SK-N-SH (cell line): ENCODE measurements around the gene ABCA1. TPM values are rescaled to one million over a fixed set of nuclear protein-coding genes. Genes with fewer than 3 reads are reported as not detected.

Experiments
- CTCF ChIA-PET: fragments of 300-600, 350-600 bp; formaldehyde crosslinking; extraction: SDS; loops from one replicate; lab custom pipeline; 2021; lab: Yijun Ruan, JAX
- POLR2A ChIA-PET: fragments of 350-600 bp; sonication (Branson Sonifier 250); formaldehyde crosslinking; extraction: SDS; loops from one replicate; lab custom pipeline; 2020; ENCODE audit warnings: antibody characterized with exemption, inconsistent platforms; lab: Yijun Ruan, JAX
- DNase-seq: peaks from one replicate; pipeline ENCODE4 v3.0.0; 2012
- H2AFZ ChIP-seq: fragments of 200-600 bp; sonication (generic); 2 replicates; pipeline ENCODE4 v1.8.1; 2016; ENCODE audit warnings: antibody characterized with exemption, mild to moderate bottlenecking, low read depth
- H3F3A ChIP-seq: fragments of 200-600 bp; sonication (generic); replicated peaks from 2 replicates; pipeline ENCODE3; 2016; ENCODE audit warnings: antibody characterized with exemption, mild to moderate bottlenecking; ENCODE audit not compliant: insufficient read depth
- H3K27ac ChIP-seq, 2 experiments: fragments of 200-500 bp in 1 of 2; fragments of 200-600 bp in 1 of 2; sonication (Bioruptor generic) in 1 of 2; sonication (generic), shearing (Covaris generic) in 1 of 2; 2 replicates each; pipeline versions ENCODE4 v1.5.1 to v1.6.1; 2014 to 2016; ENCODE audit warnings: low read depth in 2 of 2, inconsistent platforms in 1 of 2, low read length in 1 of 2, mild to moderate bottlenecking in 1 of 2, mixed read lengths in 1 of 2
- H3K27me3 ChIP-seq: fragments of 200-600 bp; sonication (generic), shearing (Covaris generic); 2 replicates; pipeline ENCODE4 v1.6.1; 2016; ENCODE audit warnings: mixed run types; ENCODE audit not compliant: insufficient read depth
- H3K36me3 ChIP-seq, 2 experiments: fragments of 200-500 bp in 1 of 2; fragments of 200-600 bp in 1 of 2; sonication (Bioruptor generic) in 1 of 2; sonication (generic) in 1 of 2; replicated peaks in 1 of 2; 2 replicates each; pipeline versions ENCODE3 to v1.5.1; 2014 to 2016; ENCODE audit warnings: low read length in 1 of 2, mild to moderate bottlenecking in 1 of 2; ENCODE audit not compliant: insufficient read depth in 2 of 2, control insufficient read depth in 1 of 2
- H3K4me1 ChIP-seq, 2 experiments: fragments of 200-500 bp in 1 of 2; fragments of 200-600 bp in 1 of 2; sonication (Bioruptor generic) in 1 of 2; sonication (generic), shearing (Covaris generic) in 1 of 2; 2 replicates each; pipeline versions ENCODE4 v1.5.1 to v1.6.1; 2014 to 2016; ENCODE audit warnings: low read depth in 1 of 2, low read length in 1 of 2, mixed run types in 1 of 2; ENCODE audit not compliant: insufficient read depth in 2 of 2, control insufficient read depth in 1 of 2
- H3K4me2 ChIP-seq: fragments of 200-600 bp; sonication (generic), shearing (Covaris generic); 2 replicates; pipeline ENCODE4 v1.6.1; 2017; ENCODE audit warnings: mixed run types
- H3K4me3 ChIP-seq, 2 experiments: fragments of 200-500 bp in 1 of 2; fragments of 200-600 bp in 1 of 2; sonication (Bioruptor generic) in 1 of 2; sonication (generic), shearing (Covaris generic) in 1 of 2; 2 replicates each; pipeline versions ENCODE4 v1.5.1 to v1.8.1; 2014 to 2016; ENCODE audit warnings: low read depth in 2 of 2, inconsistent platforms in 1 of 2, low read length in 1 of 2, mild to moderate bottlenecking in 1 of 2, mixed read lengths in 1 of 2, moderate library complexity in 1 of 2
- H3K79me2 ChIP-seq: fragments of 200-600 bp; sonication (generic); 2 replicates; pipeline ENCODE4 v1.8.1; 2017; ENCODE audit warnings: mild to moderate bottlenecking; ENCODE audit not compliant: insufficient read depth
- H3K9ac ChIP-seq: fragments of 200-600 bp; sonication (generic); 2 replicates; pipeline ENCODE4 v1.6.1; 2017; ENCODE audit warnings: mixed run types
- H3K9me2 ChIP-seq: fragments of 200-600 bp; sonication (generic); 2 replicates; pipeline ENCODE4 v1.6.1; 2017; ENCODE audit warnings: mixed run types
- H3K9me3 ChIP-seq: fragments of 200-600 bp; sonication (generic); 2 replicates; pipeline ENCODE4 v1.6.1; 2017; ENCODE audit warnings: mixed run types, mild to moderate bottlenecking, moderate library complexity
- H4K20me1 ChIP-seq: fragments of 200-600 bp; sonication (generic); 2 replicates; pipeline ENCODE4 v1.6.1; 2017; ENCODE audit warnings: mild to moderate bottlenecking, mixed run types; ENCODE audit not compliant: insufficient read depth
- EP300 ChIP-seq, 2 experiments: IDR thresholded peaks; 2 replicates each; pipeline versions ENCODE4 v1.4.0 to v1.6.1; 2012; ENCODE audit warnings: borderline replicate concordance in 1 of 2, low read depth in 1 of 2, low read length in 1 of 2
- GATA2 ChIP-seq: sonication (generic); formaldehyde crosslinking; IDR thresholded peaks from 2 replicates; pipeline ENCODE4 v1.5.0; 2020; ENCODE audit warnings: mild to moderate bottlenecking, missing genetic modification reagents
- MEF2A ChIP-seq: IDR thresholded peaks from 2 replicates; pipeline ENCODE4 v1.4.0; 2012; ENCODE audit warnings: low read depth, borderline replicate concordance
- NRF1 ChIP-seq: IDR thresholded peaks from 2 replicates; pipeline ENCODE4 v1.6.1; 2012; ENCODE audit warnings: low read depth, mild to moderate bottlenecking, low read length
- POLR2AphosphoS5 ChIP-seq: IDR thresholded peaks from 2 replicates; pipeline ENCODE4 v1.6.1; 2012; ENCODE audit warnings: low read depth, low read length
- RAD21 ChIP-seq: IDR thresholded peaks from 2 replicates; pipeline ENCODE4 v1.6.1; 2012; ENCODE audit warnings: mild to moderate bottlenecking, low read length
- SIN3A ChIP-seq: IDR thresholded peaks from 2 replicates; pipeline ENCODE4 v1.6.1; 2012; ENCODE audit warnings: low read depth, mild to moderate bottlenecking, low read length, moderate library complexity, borderline replicate concordance
- SMC3 ChIP-seq: IDR thresholded peaks from 2 replicates; pipeline ENCODE4 v1.6.1; 2012; ENCODE audit warnings: low read depth, low read length, improper control_type of control experiment
- TCF12 ChIP-seq: IDR thresholded peaks from 2 replicates; pipeline ENCODE4 v1.4.0; 2012
- YY1 ChIP-seq: IDR thresholded peaks from 2 replicates; pipeline ENCODE4 v1.4.0; 2012; ENCODE audit warnings: low read depth, mild to moderate bottlenecking
- WGBS: methylation state at CpG from one replicate; pipeline ENCODE4 v1.1.6; 2017; ENCODE audit warnings: low lambda C conversion rate; 5-methylcytosine and 5-hydroxymethylcytosine counted together
- polyA plus RNA-seq, 3 experiments: library from polyadenylated mRNA; depleted of rRNA; stranded (reverse); fragments of >200 nt; gene quantifications; 2 replicates each; pipeline ENCODE4 v1.2.3, GENCODE V29; 2012
- TF ChIP-seq, protein P1 (sequence below): fragments of 200-600 bp; sonication (generic); IDR thresholded peaks from 2 replicates; pipeline ENCODE4 v1.6.1; 2017; ENCODE audit warnings: antibody characterized with exemption, mild to moderate bottlenecking, moderate library complexity
- TF ChIP-seq, protein P2 (sequence below): IDR thresholded peaks from 2 replicates; pipeline ENCODE4 v1.6.1; 2012; ENCODE audit warnings: mild to moderate bottlenecking, low read depth, low read length, moderate library complexity
- TF ChIP-seq, protein P3 (sequence below): IDR thresholded peaks from 2 replicates; pipeline ENCODE4; 2012
- TF ChIP-seq, protein P4 (sequence below): IDR thresholded peaks from 2 replicates; pipeline ENCODE4 v1.4.0; 2012; ENCODE audit warnings: low read depth, borderline replicate concordance

Gene ABCA1
- polyA plus RNA-seq, 1 of the 3 experiments (the other 2 are of a cell fraction): 5.3 TPM

DNA sequence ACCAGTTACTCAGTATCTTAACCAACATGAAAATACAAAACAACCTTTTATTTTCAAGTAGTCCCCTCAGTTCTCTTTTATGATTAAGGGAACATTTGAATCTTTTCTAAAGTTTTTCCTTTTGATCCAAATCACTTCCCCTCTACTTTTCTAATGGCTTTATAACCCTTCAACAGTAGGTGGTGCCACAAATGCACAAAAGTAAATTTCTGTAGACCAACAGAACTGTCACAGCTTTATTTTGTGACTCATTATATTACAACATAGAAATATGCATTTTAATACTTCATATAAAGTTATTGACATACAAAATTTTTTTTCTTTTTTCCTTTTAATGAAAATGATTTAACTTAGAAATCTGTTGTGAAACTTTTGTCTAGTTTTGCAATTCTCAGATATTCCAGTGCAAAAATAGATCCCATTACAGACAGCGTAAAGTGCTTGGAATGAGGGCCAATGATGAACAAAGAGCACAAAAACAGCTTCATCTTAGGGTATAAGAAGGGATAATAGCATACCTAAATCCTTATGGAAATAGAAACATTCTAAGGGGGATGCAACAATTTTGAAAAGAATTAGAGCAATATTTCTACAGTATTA lies 147.1 kb downstream of the ABCA1 start:
- Histone ChIP-seq H3K4me1 (no peaks in the 10 kb centered on the region; a peak in 1 of 4 replicates), H3K9me2 (no peaks in the 10 kb centered on the region), H3K4me2 (no peak overlapping the region), H3K27me3 (no peaks in the 10 kb centered on the region), H3K36me3 (peaks cover 3 to 23% of the 10 kb centered on the region in 2 experiments), H3K27ac (no peak overlapping the region), H4K20me1 (no peaks in the 10 kb centered on the region), H3K9ac (no peak overlapping the region)
- WGBS: 98% methylated on average over 1 of the region's 1 CpG
- peak; percentile 59 for TF ChIP-seq SMC3
- peak; percentile 87 for TF ChIP-seq RAD21
- TF ChIP-seq, protein P1, sequence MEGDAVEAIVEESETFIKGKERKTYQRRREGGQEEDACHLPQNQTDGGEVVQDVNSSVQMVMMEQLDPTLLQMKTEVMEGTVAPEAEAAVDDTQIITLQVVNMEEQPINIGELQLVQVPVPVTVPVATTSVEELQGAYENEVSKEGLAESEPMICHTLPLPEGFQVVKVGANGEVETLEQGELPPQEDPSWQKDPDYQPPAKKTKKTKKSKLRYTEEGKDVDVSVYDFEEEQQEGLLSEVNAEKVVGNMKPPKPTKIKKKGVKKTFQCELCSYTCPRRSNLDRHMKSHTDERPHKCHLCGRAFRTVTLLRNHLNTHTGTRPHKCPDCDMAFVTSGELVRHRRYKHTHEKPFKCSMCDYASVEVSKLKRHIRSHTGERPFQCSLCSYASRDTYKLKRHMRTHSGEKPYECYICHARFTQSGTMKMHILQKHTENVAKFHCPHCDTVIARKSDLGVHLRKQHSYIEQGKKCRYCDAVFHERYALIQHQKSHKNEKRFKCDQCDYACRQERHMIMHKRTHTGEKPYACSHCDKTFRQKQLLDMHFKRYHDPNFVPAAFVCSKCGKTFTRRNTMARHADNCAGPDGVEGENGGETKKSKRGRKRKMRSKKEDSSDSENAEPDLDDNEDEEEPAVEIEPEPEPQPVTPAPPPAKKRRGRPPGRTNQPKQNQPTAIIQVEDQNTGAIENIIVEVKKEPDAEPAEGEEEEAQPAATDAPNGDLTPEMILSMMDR: peak; percentile 77
- TF ChIP-seq, protein P2, sequence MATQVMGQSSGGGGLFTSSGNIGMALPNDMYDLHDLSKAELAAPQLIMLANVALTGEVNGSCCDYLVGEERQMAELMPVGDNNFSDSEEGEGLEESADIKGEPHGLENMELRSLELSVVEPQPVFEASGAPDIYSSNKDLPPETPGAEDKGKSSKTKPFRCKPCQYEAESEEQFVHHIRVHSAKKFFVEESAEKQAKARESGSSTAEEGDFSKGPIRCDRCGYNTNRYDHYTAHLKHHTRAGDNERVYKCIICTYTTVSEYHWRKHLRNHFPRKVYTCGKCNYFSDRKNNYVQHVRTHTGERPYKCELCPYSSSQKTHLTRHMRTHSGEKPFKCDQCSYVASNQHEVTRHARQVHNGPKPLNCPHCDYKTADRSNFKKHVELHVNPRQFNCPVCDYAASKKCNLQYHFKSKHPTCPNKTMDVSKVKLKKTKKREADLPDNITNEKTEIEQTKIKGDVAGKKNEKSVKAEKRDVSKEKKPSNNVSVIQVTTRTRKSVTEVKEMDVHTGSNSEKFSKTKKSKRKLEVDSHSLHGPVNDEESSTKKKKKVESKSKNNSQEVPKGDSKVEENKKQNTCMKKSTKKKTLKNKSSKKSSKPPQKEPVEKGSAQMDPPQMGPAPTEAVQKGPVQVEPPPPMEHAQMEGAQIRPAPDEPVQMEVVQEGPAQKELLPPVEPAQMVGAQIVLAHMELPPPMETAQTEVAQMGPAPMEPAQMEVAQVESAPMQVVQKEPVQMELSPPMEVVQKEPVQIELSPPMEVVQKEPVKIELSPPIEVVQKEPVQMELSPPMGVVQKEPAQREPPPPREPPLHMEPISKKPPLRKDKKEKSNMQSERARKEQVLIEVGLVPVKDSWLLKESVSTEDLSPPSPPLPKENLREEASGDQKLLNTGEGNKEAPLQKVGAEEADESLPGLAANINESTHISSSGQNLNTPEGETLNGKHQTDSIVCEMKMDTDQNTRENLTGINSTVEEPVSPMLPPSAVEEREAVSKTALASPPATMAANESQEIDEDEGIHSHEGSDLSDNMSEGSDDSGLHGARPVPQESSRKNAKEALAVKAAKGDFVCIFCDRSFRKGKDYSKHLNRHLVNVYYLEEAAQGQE: no peak
- TF ChIP-seq, all 33 proteins: peak for 3
- Histone ChIP-seq H3K9me3 (no peaks in the 10 kb centered on the region), H3K4me3 (no peak overlapping the region), H3F3A (no peaks in the 10 kb centered on the region), H3K79me2 (no peaks in the 10 kb centered on the region), H2AFZ (no peak overlapping the region)
- no peak for DNase-seq
- POLR2A ChIA-PET: no interaction called here
- CTCF ChIA-PET: interaction anchor here (0.6 to 2.4 kb wide), 28 partner anchors 9 to 652 kb away, joined by 3 to 31 read pairs (median 4); no protein-coding TSS in a partner anchor

DNA sequence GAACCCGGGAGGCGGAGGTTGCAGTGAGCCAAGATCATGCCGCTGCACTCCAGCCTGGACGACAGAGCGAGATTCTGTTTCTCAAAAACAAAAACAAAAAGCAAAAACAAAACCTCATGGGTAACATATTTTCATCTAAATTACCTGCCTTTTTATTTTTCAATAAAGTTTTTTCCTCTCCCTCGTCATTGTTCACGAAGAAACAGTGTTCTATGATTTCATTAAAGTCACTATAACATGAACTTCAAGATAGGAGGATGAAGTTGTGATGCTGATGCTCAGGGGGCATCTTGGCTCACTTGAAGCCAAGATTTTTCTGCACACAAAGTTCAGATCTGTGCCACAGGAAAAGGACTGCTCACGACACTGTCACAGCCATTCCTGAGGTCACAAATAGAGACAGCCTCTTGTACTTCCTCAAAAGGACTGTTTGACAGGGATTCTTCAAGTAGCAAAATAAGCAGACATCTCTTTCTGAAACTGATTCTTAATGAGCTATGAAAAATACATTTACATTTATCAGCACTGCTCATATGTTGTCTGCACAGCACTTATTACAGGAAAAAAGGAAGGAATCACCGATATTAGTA lies 147.9 kb downstream of the ABCA1 start:
- DNase-seq: no peak
- Histone ChIP-seq H3K4me2 (no peak overlapping the region), H3K27me3 (no peaks in the 10 kb centered on the region), H3K4me3 (no peak overlapping the region), H3K36me3 (peaks cover 3 to 14% of the 10 kb centered on the region in 2 experiments), H2AFZ (no peak overlapping the region), H4K20me1 (no peaks in the 10 kb centered on the region), H3K27ac (no peak overlapping the region), H3K9me2 (no peaks in the 10 kb centered on the region), H3K9ac (no peak overlapping the region), H3K4me1 (no peaks in the 10 kb centered on the region; a peak in 1 of 4 replicates), H3K9me3 (no peaks in the 10 kb centered on the region), H3K79me2 (no peaks in the 10 kb centered on the region), H3F3A (no peaks in the 10 kb centered on the region)
- ChIA-PET CTCF (interaction anchor here (0.6 to 2.4 kb wide), 25 partner anchors 8 to 635 kb away, joined by 3 to 31 read pairs (median 4); partner anchors contain the start of gene ABCA1), POLR2A (no interaction called here)
- WGBS: 90% methylated on average over 9 of the region's 9 CpGs
- TF ChIP-seq YY1 (no peak), TCF12 (no peak), MEF2A (no peak), SIN3A (no peak), NRF1 (no peak), POLR2AphosphoS5 (no peak), EP300 (IDR thresholded peaks at IDR 0.05; ENCODE audit: borderline replicate concordance in 1 of 2, low read depth in 1 of 2, low read length in 1 of 2) (no peak), GATA2 (no peak)
- TF ChIP-seq, protein P3, sequence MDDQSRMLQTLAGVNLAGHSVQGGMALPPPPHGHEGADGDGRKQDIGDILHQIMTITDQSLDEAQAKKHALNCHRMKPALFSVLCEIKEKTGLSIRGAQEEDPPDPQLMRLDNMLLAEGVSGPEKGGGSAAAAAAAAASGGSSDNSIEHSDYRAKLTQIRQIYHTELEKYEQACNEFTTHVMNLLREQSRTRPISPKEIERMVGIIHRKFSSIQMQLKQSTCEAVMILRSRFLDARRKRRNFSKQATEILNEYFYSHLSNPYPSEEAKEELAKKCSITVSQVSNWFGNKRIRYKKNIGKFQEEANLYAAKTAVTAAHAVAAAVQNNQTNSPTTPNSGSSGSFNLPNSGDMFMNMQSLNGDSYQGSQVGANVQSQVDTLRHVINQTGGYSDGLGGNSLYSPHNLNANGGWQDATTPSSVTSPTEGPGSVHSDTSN: no peak
- TF ChIP-seq, protein P4, sequence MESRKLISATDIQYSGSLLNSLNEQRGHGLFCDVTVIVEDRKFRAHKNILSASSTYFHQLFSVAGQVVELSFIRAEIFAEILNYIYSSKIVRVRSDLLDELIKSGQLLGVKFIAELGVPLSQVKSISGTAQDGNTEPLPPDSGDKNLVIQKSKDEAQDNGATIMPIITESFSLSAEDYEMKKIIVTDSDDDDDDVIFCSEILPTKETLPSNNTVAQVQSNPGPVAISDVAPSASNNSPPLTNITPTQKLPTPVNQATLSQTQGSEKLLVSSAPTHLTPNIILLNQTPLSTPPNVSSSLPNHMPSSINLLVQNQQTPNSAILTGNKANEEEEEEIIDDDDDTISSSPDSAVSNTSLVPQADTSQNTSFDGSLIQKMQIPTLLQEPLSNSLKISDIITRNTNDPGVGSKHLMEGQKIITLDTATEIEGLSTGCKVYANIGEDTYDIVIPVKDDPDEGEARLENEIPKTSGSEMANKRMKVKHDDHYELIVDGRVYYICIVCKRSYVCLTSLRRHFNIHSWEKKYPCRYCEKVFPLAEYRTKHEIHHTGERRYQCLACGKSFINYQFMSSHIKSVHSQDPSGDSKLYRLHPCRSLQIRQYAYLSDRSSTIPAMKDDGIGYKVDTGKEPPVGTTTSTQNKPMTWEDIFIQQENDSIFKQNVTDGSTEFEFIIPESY: no peak
